HG02870 (cell line): Measurements from ENCODE around the gene KRTAP10-2.
"Not testable (repeated sequence)": the region's sequence is repeated elsewhere in the genome, so short reads cannot be mapped to it uniquely, and the experiment has no call there.

ENCODE experiments used
- ATAC-seq: cut with Tn5 transposase; IDR thresholded peaks from one replicate; pipeline ENCODE4 v1.9.1; 2021; ENCODE audit warnings: mild to moderate bottlenecking, moderate library complexity; ENCODE audit not compliant: unreplicated experiment

KRTAP10-2 gene

GRCh38 chr21:44568261-44568660 lies 17.0 kb upstream of the KRTAP10-2 start:
- ATAC-seq, result no peak

GRCh38 chr21:44567481-44568171 lies 16.3 kb upstream of the KRTAP10-2 start:
- no peak for ATAC-seq

- ATAC-seq, result no peak
Observed at GRCh38 chr21:44566403-44566802, 15.1 kb upstream of the KRTAP10-2 start.

GRCh38 chr21:44564886-44565598 lies 13.7 kb upstream of the KRTAP10-2 start:
- ATAC-seq, result no peak

- ATAC-seq, result no peak
Observed at GRCh38 chr21:44564099-44564498, 12.8 kb upstream of the KRTAP10-2 start.

GRCh38 chr21:44558695-44559094 lies 7.4 kb upstream of the KRTAP10-2 start, which contains the start of gene KRTAP10-3:
Gene KRTAP10-3 (minus strand): TSS chr21:44558795. CDS start chr21:44558715, 80 bp downstream.
- ATAC-seq, result no peak

- not testable (repeated sequence) for ATAC-seq
Observed at GRCh38 chr21:44558329-44558675, 7.0 kb upstream of the KRTAP10-2 start.

GRCh38 chr21:44557491-44558328 lies 6.4 kb upstream of the KRTAP10-2 start:
- ATAC-seq, result no peak

GRCh38 chr21:44556879-44557278 lies 5.6 kb upstream of the KRTAP10-2 start:
- no peak for ATAC-seq

GRCh38 chr21:44555200-44555875 lies 4.0 kb upstream of the KRTAP10-2 start:
- no peak for ATAC-seq

GRCh38 chr21:44552681-44553080 lies 1.4 kb upstream of the KRTAP10-2 start:
- no peak for ATAC-seq

- no peak for ATAC-seq
Observed at GRCh38 chr21:44552136-44552535, 831 bp upstream of the KRTAP10-2 start.

- ATAC-seq, result no peak
Observed at GRCh38 chr21:44550807-44551206, 498 bp downstream of the KRTAP10-2 start.

GRCh38 chr21:44550285-44550684 lies 1.0 kb downstream of the KRTAP10-2 start:
- not testable (repeated sequence) for ATAC-seq

GRCh38 chr21:44549525-44550211 lies 1.6 kb downstream of the KRTAP10-2 start:
- no peak for ATAC-seq

- ATAC-seq, result no peak
Observed at GRCh38 chr21:44548922-44549321, 2.4 kb downstream of the KRTAP10-2 start.

GRCh38 chr21:44548381-44548780 lies 2.9 kb downstream of the KRTAP10-2 start:
- ATAC-seq, result no peak

GRCh38 chr21:44547656-44548331 lies 3.5 kb downstream of the KRTAP10-2 start:
- ATAC-seq, result no peak

- ATAC-seq, result no peak
Observed at GRCh38 chr21:44544566-44544965, 6.7 kb downstream of the KRTAP10-2 start.

GRCh38 chr21:44542716-44543115 lies 8.6 kb downstream of the KRTAP10-2 start:
- ATAC-seq, result no peak
